Lung (tissue), 12 donors: ENCODE results near the gene SLC40A1. TPM values are rescaled to one million over a fixed set of nuclear protein-coding genes. Genes with fewer than 3 reads are reported as not detected.

Experiments used
- ATAC-seq: fragments of 200-7000 bp; cut with Tn5 transposase; one replicate; pipeline ENCODE4 v1.9.1; 2020; ENCODE audit warnings: moderate number of reproducible peaks; ENCODE audit not compliant: insufficient read depth, low FRiP score
- DNase-seq, 3 donors: peaks; one replicate each; pipeline ENCODE4 v3.0.0-alpha.2; 2013 to 2017
- H3K27ac ChIP-seq, 2 donors: one replicate each; pipeline ENCODE4 v1.5.1; 2013; ENCODE audit warnings: mild to moderate bottlenecking in 2 of 2, moderate library complexity in 2 of 2, control low read depth in 1 of 2, inconsistent platforms in 1 of 2, low read depth in 1 of 2, low read length in 1 of 2
- H3K27me3 ChIP-seq, 3 donors: one replicate each; pipeline ENCODE4 v1.5.1; 2013; ENCODE audit warnings: low read length in 2 of 3; ENCODE audit not compliant: control insufficient read depth in 3 of 3, insufficient read depth in 3 of 3
- H3K36me3 ChIP-seq, 4 donors: one replicate each; pipeline ENCODE4 v1.5.1; 2013; ENCODE audit warnings: low read length in 4 of 4, mild to moderate bottlenecking in 1 of 4, moderate library complexity in 1 of 4; ENCODE audit not compliant: control insufficient read depth in 4 of 4, insufficient read depth in 4 of 4
- H3K4me1 ChIP-seq, 5 donors: one replicate each; pipeline ENCODE4 v1.5.1; 2013; ENCODE audit warnings: low read length in 5 of 5, mild to moderate bottlenecking in 2 of 5, moderate library complexity in 1 of 5; ENCODE audit not compliant: control insufficient read depth in 5 of 5, insufficient read depth in 5 of 5
- H3K4me3 ChIP-seq: one replicate; pipeline ENCODE4 v1.5.1; 2013; ENCODE audit warnings: mild to moderate bottlenecking, control low read depth, moderate library complexity
- H3K9ac ChIP-seq, 2 donors: one replicate each; pipeline ENCODE4 v1.5.1; 2013; ENCODE audit warnings: low read length in 2 of 2, control low read depth in 1 of 2; ENCODE audit not compliant: insufficient read depth in 1 of 2
- H3K9me3 ChIP-seq, 4 donors: one replicate each; pipeline ENCODE4 v1.5.1; 2013; ENCODE audit warnings: low read length in 3 of 4, mild to moderate bottlenecking in 1 of 4, moderate library complexity in 1 of 4; ENCODE audit not compliant: control insufficient read depth in 4 of 4, insufficient read depth in 3 of 4
- WGBS, 2 donors: extraction: QIAGEN DNeasy Blood & Tissue Kit; methylation state at CpG; one replicate each; pipeline ENCODE4 v1.1.7; 2013; 5-methylcytosine and 5-hydroxymethylcytosine counted together
- polyA plus RNA-seq, 2 donors: library from polyadenylated mRNA; stranded (reverse); fragments of 200-250 nt; gene quantifications; one replicate each; pipeline ENCODE4 v1.2.1, GENCODE V29; 2013
- total RNA-seq, 2 donors: library from RNA; depleted of rRNA in 1 of 2; stranded (reverse); fragments of >200 nt in 1 of 2; gene quantifications; one replicate each; pipeline ENCODE4 v1.2.1, GENCODE V29; 2014 to 2021
- TF ChIP-seq, protein P1 (sequence below): IDR thresholded peaks from 2 replicates; pipeline ENCODE4 v1.5.1; 2012; ENCODE audit warnings: mild to moderate bottlenecking; ENCODE audit errors: control extremely low read depth, extremely low read depth
- donor health status: control.
- donor health status: control.
- donor health status: Bipolar disorder and iron deficiency.
- donor health status: healthy.
- donor health status: DM: yes; HTN: yes; CAD: no.

The SLC40A1 gene
- total and polyA plus RNA-seq, 4 donors: 50.2 to 553 (median 75.8) TPM

DNA sequence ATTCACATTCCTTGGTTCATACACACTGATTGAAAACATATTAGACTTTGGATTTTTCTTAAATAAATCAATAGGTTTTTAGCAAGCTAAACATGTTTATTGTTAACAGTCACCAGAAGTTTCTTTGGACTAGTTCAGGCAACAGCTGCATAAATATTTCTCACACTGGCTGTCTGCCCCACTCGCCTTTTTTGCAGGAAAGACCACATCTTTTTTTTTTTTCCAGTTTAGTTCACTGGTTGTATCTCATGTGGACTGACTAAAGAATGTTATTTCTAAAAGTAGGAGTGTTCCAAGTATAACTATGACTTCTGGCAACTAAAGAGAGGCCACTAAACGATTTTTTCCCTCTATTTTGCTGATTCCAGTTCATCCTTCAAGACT lies 31.1 kb downstream of the SLC40A1 start:
- Histone ChIP-seq H3K9ac (no peak overlapping the region), H3K4me3 (no peak overlapping the region), H3K27me3 (no peaks in the 10 kb centered on the region), H3K4me1 (peaks cover 0 to 63% (median 21%) of the 10 kb centered on the region in 5 donors), H3K27ac (peak overlapping the region in 1 of 2 donors; percentile 45), H3K9me3 (no peaks in the 10 kb centered on the region), H3K36me3 (no peaks in the 10 kb centered on the region)
- TF ChIP-seq, protein P1, sequence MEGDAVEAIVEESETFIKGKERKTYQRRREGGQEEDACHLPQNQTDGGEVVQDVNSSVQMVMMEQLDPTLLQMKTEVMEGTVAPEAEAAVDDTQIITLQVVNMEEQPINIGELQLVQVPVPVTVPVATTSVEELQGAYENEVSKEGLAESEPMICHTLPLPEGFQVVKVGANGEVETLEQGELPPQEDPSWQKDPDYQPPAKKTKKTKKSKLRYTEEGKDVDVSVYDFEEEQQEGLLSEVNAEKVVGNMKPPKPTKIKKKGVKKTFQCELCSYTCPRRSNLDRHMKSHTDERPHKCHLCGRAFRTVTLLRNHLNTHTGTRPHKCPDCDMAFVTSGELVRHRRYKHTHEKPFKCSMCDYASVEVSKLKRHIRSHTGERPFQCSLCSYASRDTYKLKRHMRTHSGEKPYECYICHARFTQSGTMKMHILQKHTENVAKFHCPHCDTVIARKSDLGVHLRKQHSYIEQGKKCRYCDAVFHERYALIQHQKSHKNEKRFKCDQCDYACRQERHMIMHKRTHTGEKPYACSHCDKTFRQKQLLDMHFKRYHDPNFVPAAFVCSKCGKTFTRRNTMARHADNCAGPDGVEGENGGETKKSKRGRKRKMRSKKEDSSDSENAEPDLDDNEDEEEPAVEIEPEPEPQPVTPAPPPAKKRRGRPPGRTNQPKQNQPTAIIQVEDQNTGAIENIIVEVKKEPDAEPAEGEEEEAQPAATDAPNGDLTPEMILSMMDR: no peak
- DNase-seq (peak; percentile 67 to 92 (median 85)), ATAC-seq (no peak)
- WGBS, 2 donors: 56 to 75% methylated on average over 2 of the region's 2 CpGs

DNA sequence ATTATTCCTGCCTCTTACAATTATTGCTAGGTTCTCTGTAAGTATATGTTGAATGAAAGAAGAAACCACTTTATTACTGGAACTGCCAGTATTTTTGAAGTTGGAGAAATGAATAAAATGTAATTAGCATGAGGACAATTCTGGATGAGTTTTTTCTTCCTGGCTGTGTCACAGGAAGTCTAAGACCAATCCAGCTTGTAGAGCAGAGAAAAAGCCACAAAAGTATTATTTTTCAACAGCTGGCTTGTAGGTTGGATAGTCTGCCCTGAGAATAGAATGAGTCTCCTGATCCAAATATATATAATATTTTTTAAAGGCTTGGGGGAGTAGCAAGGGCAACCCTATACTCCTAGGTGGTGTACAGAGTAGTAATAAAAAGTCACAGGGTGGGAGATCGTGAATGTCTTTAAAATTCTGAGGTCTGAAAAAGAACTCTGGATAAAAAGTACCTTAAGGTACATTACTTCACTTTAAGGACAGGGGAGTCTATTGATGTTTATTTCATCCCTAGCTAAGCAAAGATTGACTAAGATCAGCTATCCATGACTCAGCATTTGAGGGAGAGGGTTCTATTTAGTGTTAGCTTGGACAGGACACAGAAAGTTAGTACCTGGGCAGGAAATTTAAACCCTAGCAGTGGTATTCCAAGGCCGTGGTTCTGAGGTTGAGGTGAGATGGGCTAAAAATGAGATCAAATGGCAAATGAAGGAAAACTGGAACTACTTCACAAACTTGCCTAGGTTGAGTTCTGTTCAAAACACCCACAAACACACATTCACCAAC lies 31.7 kb downstream of the SLC40A1 start:
- peak overlapping the region in 1 of 2 donors; percentile 45 for H3K27ac ChIP-seq
- no peak for ATAC-seq
- peaks cover 0 to 58% (median 23%) of the 10 kb centered on the region in 5 donors for H3K4me1 ChIP-seq
- no peaks in the 10 kb centered on the region for H3K36me3 ChIP-seq
- H3K27me3 ChIP-seq: no peaks in the 10 kb centered on the region
- no peaks in the 10 kb centered on the region for H3K9me3 ChIP-seq
- H3K4me3 ChIP-seq: no peak overlapping the region
- 67 to 69% methylated on average over 2 of the region's 2 CpGs for WGBS, 2 donors
- peak in 1 of 3 donors; percentile 54 for DNase-seq
- TF ChIP-seq, protein P1: no peak
- H3K9ac ChIP-seq: no peak overlapping the region

DNA sequence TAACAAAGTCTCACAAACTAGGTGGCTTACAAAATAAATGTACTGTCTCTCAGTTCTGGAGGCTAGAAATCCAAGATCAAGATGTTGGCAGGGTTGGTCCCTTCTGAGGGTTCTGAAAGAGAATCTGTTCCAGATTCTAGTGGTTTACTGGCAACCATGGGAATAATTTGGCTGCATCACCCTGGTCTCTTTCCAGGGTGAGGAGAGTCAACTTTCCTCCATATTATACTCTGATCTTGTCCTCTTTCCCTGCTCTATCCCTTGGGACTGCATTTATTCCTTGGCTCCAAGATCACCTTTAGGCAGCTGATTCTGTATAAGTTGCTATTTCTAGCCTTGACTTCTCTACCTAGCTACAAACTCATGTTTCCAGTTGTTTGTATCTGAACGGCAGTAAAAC lies 35.2 kb downstream of the SLC40A1 start:
- Histone ChIP-seq H3K9ac (no peak overlapping the region), H3K4me3 (no peak overlapping the region), H3K27ac (no peak overlapping the region), H3K27me3 (no peaks in the 10 kb centered on the region), H3K4me1 (peaks cover 0 to 26% (median 17%) of the 10 kb centered on the region in 5 donors), H3K9me3 (no peaks in the 10 kb centered on the region), H3K36me3 (no peaks in the 10 kb centered on the region)
- ATAC-seq: no peak
- TF ChIP-seq, protein P1: no peak
- DNase-seq: no peak
- WGBS, 2 donors: 33 to 66% methylated on average over 1 of the region's 1 CpG
